ENCODE measurements around the gene PTPRK.

PTPRK gene

DNA sequence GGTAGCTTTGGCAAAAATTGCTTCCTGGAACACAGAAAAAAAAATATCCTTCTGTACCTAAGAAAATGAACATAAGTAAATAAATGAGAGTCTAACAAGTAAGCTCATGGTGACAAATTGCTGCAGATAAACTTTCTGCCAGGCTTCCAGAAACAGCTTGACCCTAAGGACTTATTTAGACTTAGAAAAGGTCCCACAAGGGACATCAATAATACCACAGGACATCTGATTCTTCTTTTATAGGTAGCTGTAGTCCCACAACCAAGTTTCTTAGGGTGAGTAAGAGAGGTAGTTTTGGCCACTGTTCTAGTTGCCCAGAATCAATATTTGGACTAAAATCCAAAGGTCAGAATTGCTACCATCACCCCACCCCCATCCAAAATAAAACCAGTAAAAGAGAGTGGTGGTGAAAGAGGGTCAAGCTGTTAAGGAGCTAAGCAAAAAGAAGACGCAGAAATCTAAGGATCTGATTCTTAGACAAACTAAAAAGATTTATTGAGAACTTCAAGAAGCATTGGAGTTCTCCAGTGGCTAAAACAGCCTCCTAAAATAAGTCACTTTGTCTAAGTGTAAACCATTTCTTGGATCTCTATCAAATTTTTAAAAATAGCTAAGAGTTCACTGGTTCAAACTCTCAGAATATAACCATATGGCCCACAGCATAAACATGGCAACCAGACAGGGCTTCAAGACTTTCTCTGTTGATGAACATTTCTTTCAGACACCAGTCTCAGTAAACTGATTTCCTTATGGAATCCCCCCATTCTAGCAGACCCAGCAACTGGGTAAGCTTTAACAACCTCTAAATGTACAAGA is 180.6 kb downstream of the PTPRK start:
- Histone ChIP-seq H3K9ac (ENCODE audit: low read length) (no peak overlapping the region), H3K36me3 (ENCODE audit: control insufficient read depth, insufficient read depth, low read length) (no peaks in the 10 kb centered on the region), H3K4me1 (ENCODE audit: control insufficient read depth, insufficient read depth, low read length) (peaks cover 30% of the 10 kb centered on the region), H3K4me3 (ENCODE audit: low read length) (no peak overlapping the region), H3K27ac (ENCODE audit: low read depth, low read length) (no peak overlapping the region), H3K27me3 (ENCODE audit: control insufficient read depth, insufficient read depth, low read length) (no peaks in the 10 kb centered on the region)

DNA sequence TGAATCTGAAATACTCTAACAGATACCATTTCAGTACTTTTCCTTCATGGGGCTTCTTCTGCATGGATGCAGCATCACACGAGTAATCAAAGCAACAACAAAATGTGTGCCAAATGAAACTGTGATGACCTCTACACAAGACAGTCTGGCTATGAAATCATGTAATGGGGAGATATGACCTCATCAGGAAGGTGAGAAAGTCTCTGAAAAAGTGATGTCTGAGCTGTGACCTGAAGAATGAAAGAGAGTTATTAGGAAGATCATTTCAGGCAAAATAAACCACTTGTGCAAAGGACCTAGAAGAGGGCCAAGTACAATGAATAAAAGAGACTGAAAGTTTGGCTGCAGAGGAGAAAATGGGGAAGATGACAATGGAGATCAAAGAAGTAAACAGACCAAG is 182.8 kb downstream of the PTPRK start:
- Histone ChIP-seq H3K4me3 (ENCODE audit: low read length) (no peak overlapping the region), H3K36me3 (ENCODE audit: control insufficient read depth, insufficient read depth, low read length) (no peaks in the 10 kb centered on the region), H3K9ac (ENCODE audit: low read length) (no peak overlapping the region)

DNA sequence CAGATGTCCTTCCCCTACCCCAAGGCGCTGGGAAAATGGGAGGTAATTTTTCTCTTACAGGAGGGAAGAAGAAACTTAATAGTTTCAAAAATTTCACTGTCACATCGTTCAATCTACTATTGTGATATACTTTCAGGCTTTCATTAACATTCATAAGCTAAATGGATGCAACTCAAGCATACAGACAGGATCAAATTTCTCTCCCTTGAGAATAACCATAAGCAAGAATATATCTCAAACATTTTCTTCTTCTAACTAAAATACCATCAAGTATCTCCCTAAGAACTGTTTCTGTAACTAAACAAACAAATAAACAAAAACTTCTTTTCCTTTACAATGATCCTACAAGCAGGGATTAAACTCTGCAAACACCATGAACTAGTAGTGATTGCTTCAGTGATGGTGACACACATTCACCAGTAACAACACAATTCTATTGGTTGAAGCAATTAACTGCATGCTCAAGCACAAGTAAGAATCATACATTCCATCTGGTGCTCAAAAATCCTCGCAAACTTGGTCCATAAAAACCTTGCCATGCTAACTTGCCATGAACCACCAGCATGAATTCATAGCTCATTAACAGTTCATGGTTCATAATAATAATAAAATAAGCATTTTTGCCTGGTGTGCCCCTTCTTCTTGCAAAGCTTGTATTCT is 183.8 kb downstream of the PTPRK start:
- H3K27ac ChIP-seq (ENCODE audit: low read depth, low read length), result no peak overlapping the region
- H3K9ac ChIP-seq (ENCODE audit: low read length), result no peak overlapping the region
- no peaks in the 10 kb centered on the region for H3K36me3 ChIP-seq (ENCODE audit: control insufficient read depth, insufficient read depth, low read length)
- H3K4me1 ChIP-seq (ENCODE audit: control insufficient read depth, insufficient read depth, low read length), result peaks cover 30% of the 10 kb centered on the region
- H3K4me3 ChIP-seq (ENCODE audit: low read length), result no peak overlapping the region
- no peaks in the 10 kb centered on the region for H3K27me3 ChIP-seq (ENCODE audit: control insufficient read depth, insufficient read depth, low read length)

More for the DNA sequence above, 182.8 kb downstream of the PTPRK start:
- Histone ChIP-seq H3K27me3 (ENCODE audit: control insufficient read depth, insufficient read depth, low read length) (no peaks in the 10 kb centered on the region), H3K27ac (ENCODE audit: low read depth, low read length) (no peak overlapping the region), H3K4me1 (ENCODE audit: control insufficient read depth, insufficient read depth, low read length) (peaks cover 30% of the 10 kb centered on the region)

DNA sequence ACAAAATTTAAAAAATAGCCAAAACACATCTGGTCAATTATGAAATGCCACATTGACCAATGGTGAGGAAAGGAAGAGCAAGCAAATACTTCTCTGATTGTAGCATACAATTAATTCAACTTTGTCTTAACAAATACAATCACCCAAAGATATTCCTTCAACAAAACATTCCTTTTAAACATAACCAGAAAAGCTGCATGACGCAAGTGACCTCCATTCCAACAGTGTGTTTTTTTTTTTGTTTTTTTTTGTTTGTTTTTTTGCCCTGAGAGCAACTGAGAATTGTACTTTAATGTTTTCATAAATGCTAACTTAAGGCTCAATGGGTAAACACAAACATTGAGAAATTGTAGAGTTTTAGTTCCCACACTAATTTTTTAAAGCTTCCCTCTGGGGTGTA is 184.4 kb downstream of the PTPRK start:
- H3K27me3 ChIP-seq (ENCODE audit: control insufficient read depth, insufficient read depth, low read length), result no peaks in the 10 kb centered on the region
- no peaks in the 10 kb centered on the region for H3K36me3 ChIP-seq (ENCODE audit: control insufficient read depth, insufficient read depth, low read length)
- no peak overlapping the region for H3K9ac ChIP-seq (ENCODE audit: low read length)
- H3K4me1 ChIP-seq (ENCODE audit: control insufficient read depth, insufficient read depth, low read length), result peaks cover 30% of the 10 kb centered on the region
- no peak overlapping the region for H3K4me3 ChIP-seq (ENCODE audit: low read length)
- no peak overlapping the region for H3K27ac ChIP-seq (ENCODE audit: low read depth, low read length)

DNA sequence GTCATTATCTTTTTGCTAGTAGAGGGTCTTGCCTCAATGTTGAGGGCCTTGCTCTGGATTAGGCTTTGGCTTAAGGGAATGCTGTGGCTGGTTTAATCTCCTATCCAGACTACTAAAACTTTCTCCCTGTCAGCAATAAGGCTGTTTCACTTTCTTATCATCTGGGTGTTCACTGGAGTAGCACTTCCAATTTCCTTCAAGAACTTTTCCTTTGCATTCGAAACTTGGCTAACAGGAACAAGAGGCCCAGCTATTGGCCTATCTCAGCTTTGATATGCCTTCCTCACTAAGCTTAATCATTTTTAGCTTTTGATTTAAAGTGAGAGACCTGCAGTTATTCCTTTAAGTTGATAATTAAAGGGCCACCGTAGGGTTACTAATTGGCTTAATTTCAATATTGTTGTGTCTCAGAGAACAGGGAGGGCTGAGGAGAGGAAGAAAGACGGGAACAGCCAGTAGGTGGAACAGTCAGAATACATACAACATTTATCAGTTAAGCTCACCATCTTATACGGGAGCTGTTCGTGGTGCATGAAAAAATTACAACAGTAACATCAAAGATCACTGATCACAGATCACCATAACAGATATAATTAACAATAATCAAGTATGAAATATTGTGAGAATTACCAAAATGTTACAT is 186.7 kb downstream of the PTPRK start:
- Histone ChIP-seq H3K9ac (ENCODE audit: low read length) (no peak overlapping the region), H3K27ac (ENCODE audit: low read depth, low read length) (no peak overlapping the region), H3K4me1 (ENCODE audit: control insufficient read depth, insufficient read depth, low read length) (peaks cover 19% of the 10 kb centered on the region), H3K4me3 (ENCODE audit: low read length) (no peak overlapping the region), H3K27me3 (ENCODE audit: control insufficient read depth, insufficient read depth, low read length) (no peaks in the 10 kb centered on the region), H3K36me3 (ENCODE audit: control insufficient read depth, insufficient read depth, low read length) (no peaks in the 10 kb centered on the region)

DNA sequence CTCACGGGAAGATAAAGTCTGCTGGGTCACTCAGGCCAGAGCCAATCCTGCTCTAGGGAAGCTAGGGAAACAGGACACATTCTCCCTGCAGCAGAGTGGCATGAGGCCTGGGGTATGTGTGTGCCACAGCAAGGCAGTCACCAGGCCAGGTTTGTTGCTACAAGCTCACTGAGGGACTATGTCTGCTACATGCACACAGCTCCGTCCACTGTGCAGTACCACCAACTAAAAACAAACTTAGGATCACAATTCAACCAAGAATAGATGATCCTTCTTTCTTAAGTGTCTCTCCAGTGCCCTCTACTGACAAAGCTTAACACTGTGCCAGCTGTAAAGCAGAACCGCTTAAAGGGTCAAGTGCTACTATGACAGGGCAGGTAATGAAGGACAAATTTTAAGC is 192.5 kb downstream of the PTPRK start:
- no peak overlapping the region for H3K27ac ChIP-seq (ENCODE audit: low read depth, low read length)
- H3K36me3 ChIP-seq (ENCODE audit: control insufficient read depth, insufficient read depth, low read length), result no peaks in the 10 kb centered on the region
- H3K4me1 ChIP-seq (ENCODE audit: control insufficient read depth, insufficient read depth, low read length), result no peaks in the 10 kb centered on the region
- H3K27me3 ChIP-seq (ENCODE audit: control insufficient read depth, insufficient read depth, low read length), result no peaks in the 10 kb centered on the region
- no peak overlapping the region for H3K9ac ChIP-seq (ENCODE audit: low read length)
- H3K4me3 ChIP-seq (ENCODE audit: low read length), result no peak overlapping the region

DNA sequence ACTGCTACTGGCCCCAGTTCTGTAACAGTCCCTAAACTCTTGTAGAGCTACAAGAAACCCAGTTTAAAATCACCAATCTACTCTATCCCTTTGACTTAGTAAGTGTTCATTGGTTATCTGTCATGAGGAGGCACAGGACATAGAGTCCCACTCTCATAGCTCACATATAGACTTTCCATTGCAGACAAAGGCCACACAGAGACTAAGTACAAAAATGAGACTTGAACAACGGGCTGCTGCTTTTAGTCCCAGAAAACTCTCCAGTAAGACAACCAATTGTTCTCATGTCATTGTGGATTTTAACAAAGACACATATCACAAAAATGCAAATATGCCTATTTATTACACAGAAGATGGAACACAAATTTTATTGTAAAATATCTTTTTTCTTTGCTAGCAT is 197.4 kb downstream of the PTPRK start:
- no peaks in the 10 kb centered on the region for H3K27me3 ChIP-seq (ENCODE audit: control insufficient read depth, insufficient read depth, low read length)
- no peaks in the 10 kb centered on the region for H3K4me1 ChIP-seq (ENCODE audit: control insufficient read depth, insufficient read depth, low read length)
- H3K27ac ChIP-seq (ENCODE audit: low read depth, low read length), result no peak overlapping the region
- no peaks in the 10 kb centered on the region for H3K36me3 ChIP-seq (ENCODE audit: control insufficient read depth, insufficient read depth, low read length)
- no peak overlapping the region for H3K9ac ChIP-seq (ENCODE audit: low read length)
- H3K4me3 ChIP-seq (ENCODE audit: low read length), result no peak overlapping the region

DNA sequence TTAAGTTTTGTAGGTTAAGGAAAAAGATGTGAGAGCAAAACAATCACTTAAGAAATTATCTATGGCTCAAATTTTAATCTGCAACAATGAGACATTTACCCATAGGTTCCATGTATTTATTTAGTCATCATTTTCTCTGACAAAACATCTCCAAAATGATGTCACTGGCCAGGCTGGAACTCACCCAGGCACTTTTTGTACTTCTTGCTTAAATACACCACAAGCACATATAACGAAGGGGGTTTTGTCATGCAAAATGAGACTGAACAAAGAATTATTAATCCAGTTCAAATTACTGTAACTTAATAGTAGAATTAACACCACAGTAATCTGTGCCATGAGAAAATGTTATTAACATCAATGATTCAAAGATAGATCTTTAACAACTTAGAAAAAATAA is 200.5 kb downstream of the PTPRK start:
- Histone ChIP-seq H3K27ac (ENCODE audit: low read depth, low read length) (no peak overlapping the region), H3K4me1 (ENCODE audit: control insufficient read depth, insufficient read depth, low read length) (no peaks in the 10 kb centered on the region), H3K36me3 (ENCODE audit: control insufficient read depth, insufficient read depth, low read length) (no peaks in the 10 kb centered on the region), H3K4me3 (ENCODE audit: low read length) (no peak overlapping the region), H3K27me3 (ENCODE audit: control insufficient read depth, insufficient read depth, low read length) (no peaks in the 10 kb centered on the region), H3K9ac (ENCODE audit: low read length) (no peak overlapping the region)

DNA sequence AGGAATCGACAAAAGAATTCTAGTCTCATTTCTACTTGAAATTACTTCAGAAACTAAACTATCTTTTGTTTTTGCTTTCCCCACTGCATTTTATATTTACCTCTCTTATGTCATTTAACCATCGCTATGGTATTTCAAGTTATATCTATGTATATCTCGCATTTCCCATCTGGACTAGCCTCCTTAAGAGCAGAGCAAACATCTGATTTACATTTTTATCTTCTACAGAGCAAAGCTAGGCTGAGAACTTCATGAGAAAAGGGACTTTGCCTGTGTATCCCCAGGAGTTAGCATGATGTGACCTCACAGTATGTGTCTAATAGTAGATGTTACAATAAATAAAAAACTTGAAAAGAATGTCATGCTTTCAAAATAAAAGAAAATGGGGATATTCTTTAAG is 201.2 kb downstream of the PTPRK start:
- H3K36me3 ChIP-seq (ENCODE audit: control insufficient read depth, insufficient read depth, low read length), result no peaks in the 10 kb centered on the region
- H3K4me1 ChIP-seq (ENCODE audit: control insufficient read depth, insufficient read depth, low read length), result no peaks in the 10 kb centered on the region
- no peak overlapping the region for H3K9ac ChIP-seq (ENCODE audit: low read length)

DNA sequence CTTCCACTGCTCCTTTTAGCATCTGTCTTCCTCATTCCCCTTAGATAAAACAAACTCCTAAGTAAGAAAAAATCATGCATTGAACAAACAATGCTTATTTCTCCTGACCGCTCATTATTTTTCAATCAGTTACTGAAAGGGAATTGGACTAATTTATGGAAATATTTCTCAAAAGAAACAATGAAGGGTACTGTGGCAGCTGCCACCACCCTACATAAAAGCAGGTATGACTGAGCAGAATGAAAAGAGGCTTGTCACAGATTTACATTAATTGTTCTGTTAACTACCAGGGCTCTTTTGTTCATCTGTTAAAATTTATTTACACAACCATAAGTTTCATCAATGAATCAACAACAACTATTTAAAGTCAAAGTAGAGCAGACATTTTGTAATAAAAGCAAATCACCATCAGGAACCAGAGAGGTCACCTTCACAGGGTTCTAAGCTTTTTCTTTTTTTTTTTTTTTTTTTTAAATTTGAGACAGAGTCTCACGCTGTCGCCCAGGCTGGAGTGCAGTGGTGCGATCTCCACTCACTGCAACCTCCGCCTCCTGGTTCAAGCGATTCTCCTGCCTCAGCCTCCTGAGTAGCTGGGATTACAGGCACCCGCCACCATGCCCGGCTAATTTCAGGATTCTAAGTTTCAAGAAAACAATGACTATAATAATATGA is 204.0 kb downstream of the PTPRK start:
- Histone ChIP-seq H3K4me3 (ENCODE audit: low read length) (no peak overlapping the region), H3K36me3 (ENCODE audit: control insufficient read depth, insufficient read depth, low read length) (no peaks in the 10 kb centered on the region), H3K27me3 (ENCODE audit: control insufficient read depth, insufficient read depth, low read length) (no peaks in the 10 kb centered on the region), H3K27ac (ENCODE audit: low read depth, low read length) (no peak overlapping the region), H3K9ac (ENCODE audit: low read length) (no peak overlapping the region), H3K4me1 (ENCODE audit: control insufficient read depth, insufficient read depth, low read length) (no peaks in the 10 kb centered on the region)

More for the DNA sequence above, 201.2 kb downstream of the PTPRK start:
- H3K27me3 ChIP-seq (ENCODE audit: control insufficient read depth, insufficient read depth, low read length), result no peaks in the 10 kb centered on the region
- H3K27ac ChIP-seq (ENCODE audit: low read depth, low read length), result no peak overlapping the region
- no peak overlapping the region for H3K4me3 ChIP-seq (ENCODE audit: low read length)

DNA sequence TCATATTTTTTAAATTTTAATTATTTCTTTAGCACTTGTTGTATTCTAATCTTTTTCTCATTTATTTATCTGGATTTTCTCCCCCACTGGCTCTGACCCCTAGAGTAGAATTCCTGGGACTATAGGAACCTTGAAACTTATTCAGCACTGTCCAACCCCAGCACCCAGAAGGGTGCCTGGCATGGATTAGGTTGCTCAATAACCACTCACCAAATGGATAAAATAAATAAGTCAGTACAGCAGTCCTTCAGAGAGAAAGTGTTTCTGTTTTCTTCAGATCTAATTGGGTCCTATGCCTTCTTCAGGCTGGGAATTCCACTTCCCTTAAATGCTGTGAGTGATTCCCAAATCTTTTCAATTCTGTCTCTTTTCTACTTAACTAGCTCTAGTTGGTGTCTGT is 206.2 kb downstream of the PTPRK start:
- H3K27me3 ChIP-seq (ENCODE audit: control insufficient read depth, insufficient read depth, low read length), result no peaks in the 10 kb centered on the region
- H3K4me3 ChIP-seq (ENCODE audit: low read length), result no peak overlapping the region
- H3K36me3 ChIP-seq (ENCODE audit: control insufficient read depth, insufficient read depth, low read length), result no peaks in the 10 kb centered on the region
- H3K27ac ChIP-seq (ENCODE audit: low read depth, low read length), result no peak overlapping the region
- no peak overlapping the region for H3K9ac ChIP-seq (ENCODE audit: low read length)
- H3K4me1 ChIP-seq (ENCODE audit: control insufficient read depth, insufficient read depth, low read length), result no peaks in the 10 kb centered on the region

DNA sequence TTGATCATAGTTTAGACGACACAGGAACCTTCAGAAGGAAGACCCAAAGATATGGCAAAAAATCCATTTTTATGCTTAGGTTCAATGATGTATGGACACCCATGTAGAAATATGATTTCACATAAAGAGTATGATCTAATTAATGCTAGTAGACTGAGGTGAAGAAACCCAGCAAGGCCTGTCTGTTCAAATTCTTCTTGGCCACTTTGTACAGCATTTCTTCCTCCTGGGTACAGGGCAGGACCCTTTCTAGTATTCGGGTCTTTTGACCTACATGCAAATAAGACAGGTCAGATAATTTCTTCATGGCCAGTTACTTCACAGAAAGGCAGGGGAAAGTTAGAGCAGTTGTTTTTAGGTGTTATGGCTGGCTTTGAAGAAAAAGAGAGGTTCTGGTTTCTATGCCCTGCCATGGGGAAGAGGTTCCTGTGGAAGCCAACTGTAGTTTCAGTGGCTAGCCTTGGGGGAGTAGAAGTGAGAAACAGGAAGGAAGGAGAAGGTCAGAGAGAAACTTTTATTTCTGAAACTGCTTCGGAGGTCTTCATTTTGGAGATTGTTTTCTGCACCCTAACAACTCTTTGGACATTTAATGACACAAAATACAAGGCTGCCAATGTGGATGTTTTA is 208.3 kb downstream of the PTPRK start:
- Histone ChIP-seq H3K27me3 (ENCODE audit: control insufficient read depth, insufficient read depth, low read length) (no peaks in the 10 kb centered on the region), H3K36me3 (ENCODE audit: control insufficient read depth, insufficient read depth, low read length) (no peaks in the 10 kb centered on the region), H3K4me3 (ENCODE audit: low read length) (no peak overlapping the region), H3K9ac (ENCODE audit: low read length) (no peak overlapping the region), H3K4me1 (ENCODE audit: control insufficient read depth, insufficient read depth, low read length) (no peaks in the 10 kb centered on the region), H3K27ac (ENCODE audit: low read depth, low read length) (no peak overlapping the region)
